Gastroesophageal sphincter (tissue), 4 donors: Measurements from ENCODE around the gene CUX1. TPM values are rescaled to one million over a fixed set of nuclear protein-coding genes. Genes with fewer than 3 reads are reported as not detected.

ENCODE experiments used
- ATAC-seq: fragments of 150-250 bp; one replicate; pipeline ENCODE4 v1.9.1; 2016; ENCODE audit warnings: mild to moderate bottlenecking, moderate library complexity
- H3K27ac ChIP-seq, 4 donors: fragments of 200-600 bp; sonication (generic) in 3 of 4; 1 replicate in 3 of 4; 2 replicates in 1 of 4; pipeline ENCODE4 v1.5.1; 2016 to 2019
- H3K27me3 ChIP-seq: fragments of 200-600 bp; sonication (generic); one replicate; pipeline ENCODE4 v1.5.1; 2019
- H3K36me3 ChIP-seq, 2 donors: fragments of 200-600 bp; sonication (generic); one replicate each; pipeline ENCODE4 v1.5.1; 2019; ENCODE audit warnings: control low read depth in 1 of 2
- H3K4me1 ChIP-seq, 3 donors: fragments of 200-600 bp; sonication (generic); 1 replicate in 2 of 3; 2 replicates in 1 of 3; pipeline ENCODE4 v1.5.1; 2016 to 2019; ENCODE audit warnings: control low read depth in 2 of 3
- H3K4me3 ChIP-seq, 2 donors: fragments of 200-600 bp; sonication (generic); one replicate each; pipeline ENCODE4 v1.5.1; 2019; ENCODE audit warnings: mild to moderate bottlenecking in 1 of 2, moderate library complexity in 1 of 2
- H3K9me3 ChIP-seq, 3 donors: fragments of 200-600 bp; sonication (generic); one replicate each; pipeline ENCODE4 v1.5.1; 2017 to 2019; ENCODE audit warnings: control low read depth in 2 of 3
- CTCF ChIP-seq, 4 experiments: fragments of 200-600 bp in 2 of 4; fragments of 450-650 bp in 2 of 4; sonication (generic) in 1 of 4; IDR thresholded peaks; one replicate each; pipeline ENCODE4 v1.5.1; 2017 to 2019; ENCODE audit warnings: antibody characterized with exemption in 4 of 4, mild to moderate bottlenecking in 2 of 4, moderate library complexity in 2 of 4
- EP300 ChIP-seq: sonication (generic); formaldehyde crosslinking; IDR thresholded peaks from one replicate; pipeline ENCODE4 v1.6.1; 2017; ENCODE audit warnings: antibody characterized with exemption, mild to moderate bottlenecking
- POLR2A ChIP-seq, 2 donors: fragments of 450-650 bp; IDR thresholded peaks; one replicate each; pipeline ENCODE4 v1.6.1; 2017; ENCODE audit warnings: antibody characterized with exemption in 2 of 2, mild to moderate bottlenecking in 2 of 2, moderate library complexity in 1 of 2
- POLR2AphosphoS5 ChIP-seq: sonication (generic); formaldehyde crosslinking; IDR thresholded peaks from one replicate; pipeline ENCODE4 v1.6.1; 2017; ENCODE audit warnings: antibody characterized with exemption
- WGBS, 2 donors: methylation state at CpG; one replicate each; pipeline ENCODE4 v1.1.5; 2018; ENCODE audit warnings: low coverage in 1 of 2; 5-methylcytosine and 5-hydroxymethylcytosine counted together
- total RNA-seq, 4 donors: library from RNA; depleted of rRNA; stranded (reverse); fragments of >200 nt; gene quantifications; one replicate each; pipeline ENCODE4 v1.1.0, GENCODE V29; 2016

The CUX1 gene
- total RNA-seq, 4 donors from 2014 or later = 84.4 to 134 (median 110) TPM

DNA sequence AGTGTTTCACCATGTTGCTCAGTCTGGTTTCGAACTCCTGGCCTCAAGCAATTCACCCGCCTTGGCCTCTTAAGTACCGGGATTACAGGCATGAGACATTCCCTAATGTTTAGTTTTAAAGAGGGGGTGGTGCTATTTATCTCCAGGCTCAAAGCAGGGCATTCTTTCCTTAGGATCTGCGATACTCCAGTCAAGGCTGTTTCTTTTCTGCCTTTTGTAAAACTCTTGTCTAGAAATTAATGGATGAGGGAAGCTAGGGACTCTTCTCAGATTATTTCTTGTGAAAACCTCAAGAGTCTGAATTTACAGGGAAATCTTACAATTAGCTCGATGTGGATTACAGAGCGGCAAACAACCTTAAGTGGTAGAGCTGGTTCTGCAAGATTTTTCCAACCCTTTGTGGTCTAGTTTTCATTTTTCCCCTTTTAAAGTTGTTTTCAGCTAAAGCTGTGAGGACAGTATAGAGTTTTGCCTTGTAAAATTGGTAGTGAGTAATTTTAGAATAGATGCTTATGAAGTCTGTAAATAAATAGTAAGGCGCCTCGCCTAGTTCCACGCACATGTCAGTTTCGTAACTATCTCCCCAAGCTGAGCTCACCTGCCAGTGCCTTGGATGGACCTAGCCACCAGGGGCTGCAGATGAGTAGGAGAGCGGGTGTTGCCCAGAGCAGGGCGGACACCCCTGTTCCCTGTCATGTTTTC, 53.1 kb downstream of the CUX1 start:
- no peak for TF ChIP-seq POLR2AphosphoS5
- peak in 3 of 4 experiments; percentile 14 to 17 (median 14) for TF ChIP-seq CTCF (IDR thresholded peaks at IDR 0.05)
- H3K27ac ChIP-seq = peak overlapping the region in 1 of 4 donors; percentile 27

GRCh38 chr7:101871351-101871750, 53.9 kb downstream of the CUX1 start:
- peaks cover 0 to 78% (median 11%) of the 10 kb centered on the region in 3 donors for H3K4me1 ChIP-seq
- ATAC-seq = no peak
- H3K36me3 ChIP-seq = no peaks in the 10 kb centered on the region
- WGBS, 2 donors = 96 to 98% methylated on average over 4 to 5 of the region's 9 CpGs
- TF ChIP-seq CTCF (IDR thresholded peaks at IDR 0.05) (no peak), POLR2AphosphoS5 (no peak), EP300 (no peak), POLR2A (IDR thresholded peaks at IDR 0.05) (no peak)
- H3K4me3 ChIP-seq = no peak overlapping the region
- no peaks in the 10 kb centered on the region for H3K27me3 ChIP-seq
- no peak overlapping the region for H3K27ac ChIP-seq
- H3K9me3 ChIP-seq = no peaks in the 10 kb centered on the region

More for the DNA sequence above, 53.1 kb downstream of the CUX1 start:
- no peak overlapping the region for H3K4me3 ChIP-seq
- H3K9me3 ChIP-seq = no peaks in the 10 kb centered on the region
- 61 to 65% methylated on average over 3 to 12 of the region's 12 CpGs for WGBS, 2 donors
- no peaks in the 10 kb centered on the region for H3K36me3 ChIP-seq
- peak; percentile 22 for ATAC-seq
- H3K27me3 ChIP-seq = no peaks in the 10 kb centered on the region
- peaks cover 0 to 73% (median 11%) of the 10 kb centered on the region in 3 donors for H3K4me1 ChIP-seq

- Histone ChIP-seq H3K27me3 (no peaks in the 10 kb centered on the region), H3K9me3 (no peaks in the 10 kb centered on the region), H3K4me1 (peaks cover 0 to 71% (median 11%) of the 10 kb centered on the region in 3 donors), H3K4me3 (no peak overlapping the region), H3K27ac (peak overlapping the region in 3 of 4 donors; percentile 13 to 33 (median 15)), H3K36me3 (no peaks in the 10 kb centered on the region)
- TF ChIP-seq EP300 (no peak), POLR2AphosphoS5 (no peak), CTCF (IDR thresholded peaks at IDR 0.05) (no peak), POLR2A (IDR thresholded peaks at IDR 0.05) (no peak)
- 47 to 69% methylated on average over 5 of the region's 5 CpGs for WGBS, 2 donors
- ATAC-seq = no peak
These were observed 56.6 kb downstream of the CUX1 start for GRCh38 chr7:101874028-101874427.

- peaks cover 0 to 69% (median 9%) of the 10 kb centered on the region in 3 donors for H3K4me1 ChIP-seq
- no peak for TF ChIP-seq EP300
- TF ChIP-seq POLR2A (IDR thresholded peaks at IDR 0.05) = no peak
- TF ChIP-seq CTCF (IDR thresholded peaks at IDR 0.05) = no peak
- no peak for TF ChIP-seq POLR2AphosphoS5
- 55 to 70% methylated on average over 10 to 11 of the region's 11 CpGs for WGBS, 2 donors
- ATAC-seq = no peak
- H3K4me3 ChIP-seq = no peak overlapping the region
- no peaks in the 10 kb centered on the region for H3K27me3 ChIP-seq
- H3K9me3 ChIP-seq = no peaks in the 10 kb centered on the region
- peak overlapping the region in 2 of 4 donors; percentile 17 to 33 for H3K27ac ChIP-seq
- H3K36me3 ChIP-seq = no peaks in the 10 kb centered on the region
These were observed 57.9 kb downstream of the CUX1 start for GRCh38 chr7:101875283-101875846.
